A673 (cell line): Measurements from ENCODE around the gene SELENOI. TPM values are rescaled to one million over a fixed set of nuclear protein-coding genes. Genes with fewer than 3 reads are reported as not detected.

Source experiments
- BruUV-seq: library from RNA; stranded (reverse); fragments of 400-500 nt; replicated peaks from 2 replicates; lab custom pipeline; 2021; lab: Mats Ljungman, UMichigan
- CTCF ChIA-PET: fragments of 300-600 bp; sonication (Branson Sonifier 250); formaldehyde crosslinking; loops from one replicate; lab custom pipeline; 2022; ENCODE audit warnings: antibody characterized with exemption; lab: Charles Lee
- POLR2A ChIA-PET: fragments of 300-600 bp; sonication (Branson Sonifier 250); formaldehyde crosslinking; loops from one replicate; lab custom pipeline; 2022; ENCODE audit warnings: antibody characterized with exemption; ENCODE audit not compliant: low non-redundant PET; lab: Charles Lee
- DNase-seq: peaks from one replicate; pipeline ENCODE4 v3.0.0-alpha.2; 2015; ENCODE audit warnings: low spot score
- H3K27ac ChIP-seq: fragments of 200-600 bp; sonication (generic); 2 replicates; pipeline ENCODE4 v1.5.1; 2016; ENCODE audit warnings: mixed run types, low read depth, mild to moderate bottlenecking, mixed read lengths, antibody characterized with exemption, low read length; ENCODE audit not compliant: poor library complexity, severe bottlenecking
- H3K27me3 ChIP-seq: fragments of 200-600 bp; sonication (generic); replicated peaks from 2 replicates; pipeline ENCODE4 v1.6.1; 2017; ENCODE audit warnings: mixed run types, low read depth, mild to moderate bottlenecking, mixed read lengths, antibody characterized with exemption, low read length; ENCODE audit not compliant: insufficient read depth, poor library complexity
- H3K36me3 ChIP-seq: fragments of 200-600 bp; sonication (generic); 2 replicates; pipeline ENCODE4 v1.6.1; 2016; ENCODE audit warnings: mixed run types, mild to moderate bottlenecking, mixed read lengths, antibody characterized with exemption, low read length; ENCODE audit not compliant: insufficient read depth, poor library complexity, severe bottlenecking
- H3K4me1 ChIP-seq: fragments of 200-600 bp; sonication (generic); 2 replicates; pipeline ENCODE4 v1.6.1; 2017; ENCODE audit warnings: mixed run types, mild to moderate bottlenecking, mixed read lengths, antibody characterized with exemption, low read length; ENCODE audit not compliant: insufficient read depth, poor library complexity, severe bottlenecking
- H3K4me3 ChIP-seq: fragments of 200-600 bp; sonication (generic); 2 replicates; pipeline ENCODE4 v1.5.1; 2016; ENCODE audit warnings: low read depth, mixed run types, mild to moderate bottlenecking, mixed read lengths, low read length; ENCODE audit not compliant: poor library complexity, severe bottlenecking
- H3K9me3 ChIP-seq: fragments of 200-600 bp; sonication (generic); 2 replicates; pipeline ENCODE4 v1.6.1; 2016; ENCODE audit warnings: mixed run types, low read depth, mild to moderate bottlenecking, mixed read lengths, antibody characterized with exemption, low read length; ENCODE audit not compliant: poor library complexity, severe bottlenecking
- EZH2 ChIP-seq: fragments of 200-600 bp; sonication (generic); IDR thresholded peaks from 2 replicates; pipeline ENCODE4 v1.6.1; 2017; ENCODE audit warnings: borderline replicate concordance, low read depth, mild to moderate bottlenecking, mixed read lengths, antibody characterized with exemption, low read length; ENCODE audit not compliant: poor library complexity, severe bottlenecking
- intact Hi-C: fragments of 100-400 bp; cut with micrococcal nuclease; formaldehyde crosslinking; loops from one replicate; pipeline ENCODE4 v1.10.0; 2022; ENCODE audit not compliant: unreplicated experiment
- total RNA-seq: library from RNA; stranded (reverse); gene quantifications from 2 replicates; pipeline ENCODE4 v1.2.3, GENCODE V29; 2021
- TF ChIP-seq, protein P1 (sequence below): fragments of 300-800, 200-600 bp; sonication (generic); conservative IDR thresholded peaks from 2 replicates; pipeline ENCODE4 v1.5.1; 2017; ENCODE audit warnings: low read depth, mild to moderate bottlenecking, antibody characterized with exemption, low read length, moderate library complexity, mixed read lengths

Gene SELENOI
- total RNA-seq, 1 experiment from 2014 or later = 62.7 TPM

DNA sequence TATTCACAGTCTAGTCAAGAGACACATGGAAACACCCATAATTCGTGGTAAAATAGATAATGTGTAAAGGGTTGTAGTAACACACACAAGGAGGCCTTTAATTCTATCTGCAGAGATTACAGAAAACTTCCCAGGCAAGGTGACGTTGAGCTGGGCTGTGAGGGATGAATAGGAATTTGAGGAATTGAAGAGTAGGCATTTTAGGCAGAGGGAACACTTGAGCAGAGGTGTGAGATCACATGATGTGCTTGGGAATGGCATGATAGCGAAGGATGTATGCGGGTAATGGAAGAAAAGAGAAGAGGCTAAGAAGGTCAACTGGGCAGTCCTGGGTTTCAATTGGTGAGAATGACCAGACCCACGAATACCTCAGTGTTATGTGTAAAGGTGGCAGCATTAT, 76.0 kb downstream of the SELENOI start:
- intact Hi-C loops = no loop called here
- no TSS peak for BruUV-seq
- DNase-seq = no peak
- Histone ChIP-seq H3K27me3 (no peaks in the 10 kb centered on the region), H3K9me3 (no peaks in the 10 kb centered on the region), H3K36me3 (no peaks in the 10 kb centered on the region), H3K4me3 (no peak overlapping the region), H3K4me1 (no peaks in the 10 kb centered on the region), H3K27ac (no peak overlapping the region)
- CTCF ChIA-PET = no interaction called here
- TF ChIP-seq EZH2 = no peak
- TF ChIP-seq, protein P1, sequence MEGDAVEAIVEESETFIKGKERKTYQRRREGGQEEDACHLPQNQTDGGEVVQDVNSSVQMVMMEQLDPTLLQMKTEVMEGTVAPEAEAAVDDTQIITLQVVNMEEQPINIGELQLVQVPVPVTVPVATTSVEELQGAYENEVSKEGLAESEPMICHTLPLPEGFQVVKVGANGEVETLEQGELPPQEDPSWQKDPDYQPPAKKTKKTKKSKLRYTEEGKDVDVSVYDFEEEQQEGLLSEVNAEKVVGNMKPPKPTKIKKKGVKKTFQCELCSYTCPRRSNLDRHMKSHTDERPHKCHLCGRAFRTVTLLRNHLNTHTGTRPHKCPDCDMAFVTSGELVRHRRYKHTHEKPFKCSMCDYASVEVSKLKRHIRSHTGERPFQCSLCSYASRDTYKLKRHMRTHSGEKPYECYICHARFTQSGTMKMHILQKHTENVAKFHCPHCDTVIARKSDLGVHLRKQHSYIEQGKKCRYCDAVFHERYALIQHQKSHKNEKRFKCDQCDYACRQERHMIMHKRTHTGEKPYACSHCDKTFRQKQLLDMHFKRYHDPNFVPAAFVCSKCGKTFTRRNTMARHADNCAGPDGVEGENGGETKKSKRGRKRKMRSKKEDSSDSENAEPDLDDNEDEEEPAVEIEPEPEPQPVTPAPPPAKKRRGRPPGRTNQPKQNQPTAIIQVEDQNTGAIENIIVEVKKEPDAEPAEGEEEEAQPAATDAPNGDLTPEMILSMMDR = no peak
- POLR2A ChIA-PET = interaction anchor here (0.7 kb wide), 1 partner anchor 46 kb away, joined by 14 read pairs; no protein-coding TSS in a partner anchor

GRCh38 chr2:26422947-26423629, 77.1 kb downstream of the SELENOI start:
- Histone ChIP-seq H3K4me1 (no peaks in the 10 kb centered on the region), H3K27ac (no peak overlapping the region), H3K27me3 (no peaks in the 10 kb centered on the region), H3K4me3 (no peak overlapping the region), H3K36me3 (no peaks in the 10 kb centered on the region), H3K9me3 (no peaks in the 10 kb centered on the region)
- DNase-seq = no peak
- CTCF ChIA-PET = interaction anchor here (0.6 kb wide), 1 partner anchor 322 kb away, joined by 10 read pairs; no protein-coding TSS in a partner anchor
- BruUV-seq = no TSS peak
- POLR2A ChIA-PET = no interaction called here
- intact Hi-C loops = no loop called here
- TF ChIP-seq EZH2 = no peak
- TF ChIP-seq, protein P1 = no peak

GRCh38 chr2:26423750-26424149, 77.8 kb downstream of the SELENOI start:
- no peaks in the 10 kb centered on the region for H3K27me3 ChIP-seq
- no peaks in the 10 kb centered on the region for H3K36me3 ChIP-seq
- H3K27ac ChIP-seq = no peak overlapping the region
- no peak for TF ChIP-seq EZH2
- TF ChIP-seq, protein P1 = no peak
- H3K9me3 ChIP-seq = no peaks in the 10 kb centered on the region
- no peak overlapping the region for H3K4me3 ChIP-seq
- BruUV-seq = no TSS peak
- ChIA-PET CTCF (no interaction called here), POLR2A (no interaction called here)
- no peaks in the 10 kb centered on the region for H3K4me1 ChIP-seq
- intact Hi-C loops = no loop called here
- DNase-seq = no peak
